HG02678 (cell line): ENCODE data around the gene PM20D2.
"Not testable (repeated sequence)": the region's sequence is repeated elsewhere in the genome, so short reads cannot be mapped to it uniquely, and the experiment has no call there.

Experiments used
- ATAC-seq: cut with Tn5 transposase; IDR thresholded peaks from one replicate; pipeline ENCODE4 v1.9.1; 2021; ENCODE audit warnings: mild to moderate bottlenecking, moderate library complexity; ENCODE audit not compliant: unreplicated experiment

PM20D2 gene, protein sequence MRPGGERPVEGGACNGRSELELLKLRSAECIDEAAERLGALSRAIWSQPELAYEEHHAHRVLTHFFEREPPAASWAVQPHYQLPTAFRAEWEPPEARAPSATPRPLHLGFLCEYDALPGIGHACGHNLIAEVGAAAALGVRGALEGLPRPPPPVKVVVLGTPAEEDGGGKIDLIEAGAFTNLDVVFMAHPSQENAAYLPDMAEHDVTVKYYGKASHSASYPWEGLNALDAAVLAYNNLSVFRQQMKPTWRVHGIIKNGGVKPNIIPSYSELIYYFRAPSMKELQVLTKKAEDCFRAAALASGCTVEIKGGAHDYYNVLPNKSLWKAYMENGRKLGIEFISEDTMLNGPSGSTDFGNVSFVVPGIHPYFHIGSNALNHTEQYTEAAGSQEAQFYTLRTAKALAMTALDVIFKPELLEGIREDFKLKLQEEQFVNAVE

DNA sequence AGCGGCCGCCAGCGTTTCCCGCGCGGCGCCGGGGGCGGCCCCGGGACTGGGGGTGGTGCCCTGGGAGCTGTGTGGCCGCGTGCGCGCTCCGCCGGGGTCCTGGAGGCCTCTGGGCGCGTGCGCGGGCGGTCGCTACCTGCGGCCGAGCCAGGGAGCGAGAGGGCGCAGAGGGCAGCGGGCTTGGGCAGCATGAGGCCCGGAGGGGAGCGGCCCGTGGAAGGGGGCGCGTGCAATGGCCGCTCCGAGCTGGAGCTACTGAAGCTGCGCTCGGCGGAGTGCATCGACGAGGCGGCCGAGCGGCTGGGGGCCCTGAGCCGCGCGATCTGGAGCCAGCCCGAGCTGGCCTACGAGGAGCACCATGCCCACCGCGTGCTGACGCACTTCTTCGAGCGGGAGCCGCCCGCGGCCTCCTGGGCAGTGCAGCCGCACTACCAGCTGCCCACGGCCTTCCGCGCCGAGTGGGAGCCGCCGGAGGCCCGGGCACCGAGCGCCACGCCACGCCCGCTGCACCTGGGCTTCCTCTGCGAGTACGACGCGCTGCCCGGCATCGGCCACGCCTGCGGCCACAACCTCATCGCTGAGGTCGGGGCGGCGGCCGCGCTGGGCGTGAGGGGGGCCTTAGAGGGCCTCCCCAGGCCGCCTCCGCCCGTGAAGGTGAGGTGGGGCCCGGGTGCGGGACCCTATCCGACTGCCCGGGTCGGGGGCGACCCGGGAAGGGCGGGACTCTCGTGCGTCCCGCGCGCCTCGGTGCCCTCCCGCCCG, at the start of gene PM20D2:
Gene PM20D2, plus strand, starts transcription at position 100 of the 762 bp plus-strand sequence. Its CDS starts 90 bp downstream, at position 190.
- peak; percentile 80 for ATAC-seq

DNA sequence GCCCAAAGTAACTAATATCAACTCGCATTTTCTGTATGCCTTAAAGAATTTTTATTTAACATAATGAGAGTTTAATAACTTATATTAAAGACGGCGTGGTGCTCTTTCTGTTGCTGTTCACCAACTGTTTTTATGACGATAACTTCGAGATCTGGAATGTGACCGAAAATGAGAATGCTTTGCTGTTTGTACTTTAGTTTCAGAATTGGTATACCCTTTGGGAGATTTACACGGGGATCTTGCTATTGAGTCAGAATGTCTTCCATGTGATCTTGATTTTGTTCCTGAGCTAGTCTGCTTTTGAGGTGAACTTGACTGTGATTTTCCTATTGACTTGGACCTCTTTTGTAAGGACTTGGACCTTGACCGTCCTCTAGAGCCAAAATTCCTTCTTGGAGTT, 47.4 kb upstream of the PM20D2 start:
- ATAC-seq = no peak

DNA sequence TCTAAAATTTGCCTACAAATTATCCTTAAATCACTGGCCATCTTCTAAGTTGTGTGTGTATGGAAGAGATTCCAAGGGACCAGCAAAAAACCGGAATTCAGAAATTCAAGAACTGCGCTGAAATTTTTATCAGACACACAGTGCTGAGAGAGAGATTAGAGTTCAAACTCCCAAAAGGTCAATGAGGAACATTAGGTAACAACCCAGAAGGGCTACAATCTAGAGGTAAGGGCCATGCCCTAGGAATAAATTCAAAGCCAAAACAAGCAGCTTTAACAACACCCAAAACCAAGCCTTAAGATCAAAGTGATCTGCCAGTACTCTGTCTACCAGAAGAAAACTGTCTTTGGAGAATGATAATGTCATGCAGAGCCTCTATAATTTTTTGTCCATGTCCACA, 45.7 kb upstream of the PM20D2 start:
- ATAC-seq = no peak

DNA sequence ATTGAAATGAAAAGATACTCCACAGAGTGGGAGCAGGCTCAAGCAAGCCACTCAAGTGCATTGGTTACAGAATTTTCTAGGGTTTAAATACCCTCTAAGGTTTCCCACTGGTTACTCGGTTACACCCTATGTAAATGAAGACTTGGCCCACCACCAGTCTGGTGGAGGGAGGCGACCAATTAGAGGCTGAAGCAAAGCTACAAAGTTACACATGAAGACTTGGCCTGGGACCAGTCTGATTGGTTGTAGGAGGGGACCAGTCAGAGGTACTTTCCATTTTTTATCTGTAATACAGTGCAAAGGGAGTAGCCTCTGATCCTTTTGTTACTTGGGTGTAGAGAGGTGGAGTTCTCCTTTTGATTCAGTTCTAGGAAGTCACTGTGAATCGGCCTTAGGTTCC, 35.6 kb upstream of the PM20D2 start:
- no peak for ATAC-seq

DNA sequence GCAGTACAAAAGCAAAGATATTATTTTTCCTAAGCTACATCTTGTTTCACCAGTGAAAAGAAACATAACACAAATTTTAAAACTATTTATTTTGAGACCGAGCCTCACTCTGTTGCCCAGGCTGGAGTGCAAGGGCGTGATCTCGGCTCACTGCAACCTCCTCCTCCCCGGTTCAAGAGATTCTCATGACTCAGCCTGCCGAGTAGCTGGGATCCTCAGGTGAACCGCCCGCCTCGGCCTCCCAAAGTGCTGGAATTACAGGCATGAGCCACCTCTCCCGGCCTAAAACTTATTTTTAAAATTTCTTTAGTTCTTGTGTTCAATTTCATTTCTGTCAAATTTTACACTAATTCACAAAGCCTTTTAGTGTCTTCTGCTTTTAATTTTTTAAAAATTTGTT, 33.9 kb upstream of the PM20D2 start:
- no peak for ATAC-seq

DNA sequence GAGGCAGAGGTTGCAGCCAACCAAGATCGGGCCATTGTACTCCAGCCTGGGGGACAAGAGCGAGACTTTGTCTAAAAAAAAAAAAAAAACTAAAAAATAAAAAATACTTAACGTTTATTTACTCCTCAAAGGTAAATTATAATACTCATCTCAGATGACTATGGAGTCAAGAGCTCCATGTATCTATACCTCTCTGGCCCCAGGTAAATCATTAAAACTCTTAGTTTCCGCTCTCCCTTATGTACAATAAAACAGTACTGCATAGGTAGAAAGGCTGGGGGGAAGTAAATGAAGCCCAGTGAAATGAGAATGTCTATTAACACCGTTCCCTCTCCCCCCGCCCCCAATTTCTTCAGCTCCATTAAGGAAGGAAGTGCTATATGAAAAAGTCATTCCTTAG, 29.2 kb upstream of the PM20D2 start:
- no peak for ATAC-seq

DNA sequence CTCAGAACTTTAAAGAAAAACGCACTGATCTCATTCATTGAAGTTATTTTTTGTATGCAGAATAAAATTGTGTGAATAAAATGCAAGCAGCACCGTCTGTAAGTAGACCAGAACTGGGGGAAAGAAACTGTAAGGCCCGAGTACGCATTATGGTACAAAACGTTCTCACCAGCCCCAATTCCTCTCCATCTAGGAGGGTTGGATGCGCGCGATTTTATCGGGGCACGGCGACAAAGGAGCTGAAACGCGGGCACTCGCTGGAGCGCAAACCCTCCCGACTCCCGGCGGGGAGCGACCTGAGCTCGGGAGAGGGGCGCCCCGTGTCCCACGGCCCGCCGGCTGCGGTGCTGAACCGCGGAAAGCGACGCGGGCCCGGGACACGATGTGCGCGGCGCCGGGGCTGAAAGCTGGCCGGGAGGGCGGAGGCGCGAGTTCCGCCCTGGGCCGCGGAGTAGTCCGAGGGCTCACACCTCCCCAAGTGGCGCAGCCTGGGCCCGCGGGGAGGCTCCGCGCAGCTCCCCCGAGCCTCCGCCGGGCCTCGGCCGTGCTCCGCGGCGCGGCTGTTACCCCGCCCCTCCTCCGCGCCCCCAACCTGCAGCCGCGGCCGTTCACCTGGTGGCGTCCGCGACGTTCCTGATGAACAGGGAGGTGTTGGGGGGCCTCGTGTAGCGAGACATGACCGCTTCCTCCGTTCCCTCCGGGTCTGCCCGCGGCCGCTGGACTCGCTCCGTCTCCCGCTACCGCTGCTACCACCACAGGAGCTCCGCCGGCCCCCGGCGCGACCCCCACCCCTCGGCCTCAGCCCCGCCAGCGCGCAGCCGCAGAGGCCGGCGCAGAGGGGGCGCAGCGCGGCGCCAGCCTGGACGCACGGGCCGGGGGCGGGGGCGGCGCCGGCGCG, 28.4 kb upstream of the PM20D2 start, which contains the start of gene SRSF12:
Gene SRSF12, minus strand, starts transcription at position 861 of the 898 bp plus-strand sequence. Its CDS starts 184 bp downstream, at position 677.
- peak; percentile 72 for ATAC-seq

DNA sequence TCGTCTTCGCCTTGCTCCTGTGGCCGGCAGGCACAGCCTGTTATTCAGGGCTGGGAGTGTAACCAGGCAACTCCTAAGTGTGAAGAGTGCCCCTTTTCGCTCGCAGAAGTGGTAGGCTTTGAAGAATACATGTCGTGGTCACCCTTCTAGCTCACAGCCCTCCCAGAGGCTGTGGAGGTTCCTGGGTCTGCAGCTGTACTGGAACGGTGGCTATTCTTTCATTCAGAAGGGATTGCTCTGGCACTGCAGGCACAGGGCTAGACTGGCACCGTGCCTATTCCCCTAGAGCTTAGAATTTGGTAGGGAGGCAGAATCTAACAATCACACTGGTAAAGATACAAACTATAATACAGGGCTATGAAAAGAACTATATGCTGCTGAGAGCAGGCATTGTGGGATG, 26.9 kb upstream of the PM20D2 start:
- no peak for ATAC-seq

DNA sequence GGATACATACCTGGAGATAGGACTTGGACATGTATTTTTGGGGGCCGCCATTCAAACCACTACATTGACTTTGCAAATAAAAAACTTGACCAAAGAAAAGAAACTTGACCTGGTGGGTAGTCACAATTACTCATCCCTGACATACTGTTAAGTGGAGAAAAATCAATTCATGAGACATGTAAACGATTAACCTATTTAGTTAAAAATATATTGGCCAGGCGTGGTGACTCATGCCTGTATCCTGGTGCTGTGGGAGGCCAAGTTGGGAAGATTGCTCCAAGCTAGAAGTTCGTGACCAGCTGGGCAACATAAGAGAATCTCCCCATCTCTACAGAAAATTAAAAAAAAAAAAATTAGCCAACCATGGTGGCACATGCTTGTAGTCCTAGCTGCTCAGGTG, 25.5 kb upstream of the PM20D2 start:
- no peak for ATAC-seq

DNA sequence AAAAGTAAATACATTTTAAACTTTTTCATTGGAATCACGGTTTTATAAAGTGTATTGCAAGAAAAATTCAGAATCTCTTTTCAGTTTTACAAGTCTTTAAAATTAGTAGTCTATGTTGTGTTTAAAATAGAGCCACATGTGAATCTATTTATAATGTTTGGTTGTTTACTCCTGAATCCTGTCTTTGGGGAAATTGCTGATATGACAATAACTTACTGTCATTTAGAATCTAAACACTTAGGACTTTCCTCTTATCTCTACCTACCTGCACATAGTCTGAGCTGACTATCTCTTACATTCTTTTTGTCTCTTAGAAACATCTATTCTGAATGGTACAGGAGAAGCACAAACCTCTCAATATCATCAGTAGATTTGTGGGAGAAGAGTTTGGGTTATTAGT, 23.9 kb upstream of the PM20D2 start:
- no peak for ATAC-seq

DNA sequence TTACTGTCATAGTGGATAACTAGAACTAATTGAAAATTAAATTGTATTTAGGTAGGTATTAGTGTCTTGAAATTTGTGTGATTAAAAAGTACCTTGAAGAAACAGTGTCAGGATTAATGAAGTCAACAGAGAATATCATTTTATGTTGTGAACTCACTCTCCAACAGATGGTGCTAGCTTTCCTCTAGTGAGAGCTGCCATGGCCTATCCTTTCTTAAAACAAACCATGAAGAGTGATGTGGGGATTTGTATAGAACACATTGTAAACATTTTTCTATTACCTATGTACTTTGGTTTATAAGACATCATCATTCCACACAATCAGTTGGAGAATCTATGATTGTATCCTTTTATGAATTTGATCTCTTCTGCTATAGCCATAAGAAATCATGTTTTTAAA, 23.2 kb upstream of the PM20D2 start:
- peak; percentile 64 for ATAC-seq

DNA sequence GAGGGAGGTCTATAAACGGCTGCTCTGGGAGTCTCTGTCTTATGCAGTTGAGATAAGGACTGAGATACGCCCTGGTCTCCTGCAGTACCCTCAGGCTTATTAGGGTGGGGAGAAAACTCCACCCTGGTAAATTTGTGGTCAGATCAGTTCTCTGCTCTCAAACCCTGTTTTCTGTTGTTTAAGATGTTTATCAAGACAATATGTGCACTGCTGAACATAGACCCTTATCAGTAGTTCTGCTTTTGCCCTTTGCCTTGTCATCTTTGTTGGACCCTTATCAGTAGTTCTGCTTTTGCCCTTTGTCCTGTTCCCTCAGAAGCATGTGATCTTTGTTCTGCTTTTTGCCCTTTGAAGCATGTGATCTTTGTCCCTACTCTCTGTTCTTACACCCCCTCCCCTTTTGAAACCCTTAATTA, 17.6 kb upstream of the PM20D2 start:
- ATAC-seq = not testable (repeated sequence)

DNA sequence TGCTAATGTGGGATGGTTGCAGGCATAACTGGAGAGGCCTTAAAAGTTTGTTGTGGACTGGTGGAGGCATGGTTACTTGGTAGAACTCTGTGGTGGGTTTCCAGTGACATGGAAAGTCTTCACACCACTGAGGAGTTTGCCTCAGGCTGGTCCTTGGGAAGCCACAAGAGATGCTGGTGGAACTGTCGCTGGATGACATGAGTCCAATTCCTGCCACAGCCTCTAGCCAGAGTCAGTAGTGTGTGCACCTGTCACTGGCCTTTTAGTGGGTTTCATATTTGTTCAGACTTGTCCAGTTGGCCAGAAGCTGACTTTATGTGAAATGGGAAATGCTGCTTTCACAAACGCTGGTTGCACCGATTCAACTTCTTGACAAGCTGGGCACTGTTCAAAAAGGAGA, 14.3 kb upstream of the PM20D2 start:
- ATAC-seq = no peak

DNA sequence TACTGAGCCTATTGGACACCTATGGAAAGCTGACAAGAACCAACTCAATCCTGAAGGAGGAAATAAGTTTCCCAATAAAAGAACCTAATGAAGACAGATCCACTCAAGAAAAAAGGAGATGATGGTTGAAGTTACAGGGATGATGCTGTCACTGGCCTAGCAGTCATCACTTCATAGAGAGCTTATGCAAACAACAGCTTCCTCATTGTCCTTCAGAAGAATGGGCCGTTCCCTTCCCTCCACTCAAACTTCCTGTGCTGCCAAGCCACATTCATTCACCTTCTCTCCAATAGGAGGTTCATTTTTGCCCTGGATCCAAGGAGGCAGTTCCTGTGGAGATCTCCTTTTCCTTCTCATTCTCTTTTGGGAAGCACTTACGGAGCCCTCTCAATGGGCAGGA, 13.8 kb upstream of the PM20D2 start:
- ATAC-seq = no peak

DNA sequence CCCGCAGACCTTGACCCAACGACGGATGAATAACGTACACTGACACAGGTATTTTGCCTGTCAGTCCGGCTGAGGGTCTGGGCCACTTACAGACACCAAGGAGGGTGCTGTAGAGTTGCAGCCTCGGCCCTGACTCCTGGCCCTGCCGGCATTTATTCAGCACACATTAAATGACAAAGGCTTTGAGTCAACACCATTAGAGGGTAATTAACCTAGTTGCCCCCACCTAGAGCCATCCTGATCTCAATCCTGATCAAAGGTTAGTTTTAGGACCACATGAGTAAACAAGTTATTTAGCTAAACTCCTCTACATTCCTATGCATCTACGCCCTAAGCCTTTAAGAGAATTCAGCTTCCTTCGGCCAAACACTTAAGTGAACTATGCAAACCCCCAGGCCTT, 11.9 kb upstream of the PM20D2 start:
- no peak for ATAC-seq

DNA sequence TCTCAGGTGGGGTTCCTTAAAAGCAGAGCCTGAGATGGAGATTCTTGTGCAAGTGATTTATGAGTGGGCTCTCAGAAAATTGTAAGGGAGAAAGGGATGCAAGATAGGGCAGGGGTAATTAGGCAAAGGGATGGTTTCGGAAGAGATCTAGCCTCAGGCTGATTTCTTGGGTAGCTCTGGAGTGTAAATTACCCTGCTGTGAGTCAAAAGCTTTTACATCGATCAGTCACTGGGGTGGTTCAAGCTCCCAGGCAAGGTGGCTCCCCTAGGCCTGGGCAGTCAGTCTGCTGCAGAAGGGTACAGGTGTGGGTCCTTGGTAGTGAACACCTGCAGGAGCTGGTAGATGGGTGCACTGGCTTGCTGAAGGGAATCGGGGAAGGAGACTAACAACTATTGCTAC, 11.1 kb upstream of the PM20D2 start:
- ATAC-seq = no peak

DNA sequence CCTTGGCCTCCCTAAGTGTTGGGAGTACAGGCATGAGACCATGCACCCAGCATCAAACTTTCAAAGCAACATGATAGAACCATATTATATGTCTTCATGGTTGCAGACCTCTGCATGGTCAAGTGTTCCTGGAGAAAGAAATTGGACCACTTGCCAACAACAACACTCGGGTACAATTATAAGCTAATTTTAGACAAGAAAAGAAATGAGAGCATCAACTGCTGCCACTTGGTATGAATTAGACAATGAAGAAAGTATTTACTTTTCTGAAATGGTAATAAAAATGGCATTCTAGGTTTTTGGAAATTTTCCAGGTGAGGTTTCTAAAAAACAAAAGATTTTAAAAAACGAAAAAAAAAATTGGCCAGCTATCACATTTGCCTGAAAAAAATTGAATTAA, 7.7 kb upstream of the PM20D2 start:
- ATAC-seq = no peak

DNA sequence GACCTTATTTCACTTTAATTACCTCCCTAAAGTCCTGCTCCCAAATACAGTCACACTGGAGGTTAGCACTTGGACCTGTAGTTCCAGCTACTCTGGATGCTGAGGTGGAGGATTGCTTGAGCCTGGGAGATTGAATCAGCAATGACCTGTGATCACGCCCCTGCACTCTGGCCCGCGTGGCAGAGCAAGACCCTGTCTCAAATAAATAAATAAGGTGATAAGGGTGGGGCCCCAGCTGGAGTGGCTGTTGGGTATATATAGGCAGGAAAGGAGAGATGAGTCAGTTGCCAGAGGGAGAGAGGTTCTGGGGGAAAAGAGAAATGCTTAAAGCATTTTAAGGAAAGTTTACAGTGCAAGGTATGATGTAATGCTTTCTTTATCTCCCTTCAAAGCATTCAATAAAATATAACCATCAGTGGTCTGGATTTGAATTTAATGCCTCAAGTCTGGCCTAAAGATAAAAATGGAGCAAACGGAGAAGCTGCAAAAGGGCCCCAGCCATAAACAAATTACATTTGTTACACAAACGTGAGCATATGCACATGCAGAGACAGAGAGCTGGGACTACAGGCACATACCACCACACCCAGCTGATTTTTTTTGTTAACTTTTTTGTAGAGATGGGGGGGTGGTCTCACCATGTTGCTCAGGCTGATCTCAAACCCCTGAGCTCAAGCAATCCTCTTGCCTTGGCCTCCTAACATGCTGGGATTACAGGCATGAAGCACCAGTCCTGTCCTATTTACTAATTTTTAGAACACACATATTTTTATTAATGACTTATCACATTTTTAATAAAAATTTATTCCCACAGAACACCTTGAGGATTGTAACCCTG, 6.1 kb upstream of the PM20D2 start:
- ATAC-seq = no peak

DNA sequence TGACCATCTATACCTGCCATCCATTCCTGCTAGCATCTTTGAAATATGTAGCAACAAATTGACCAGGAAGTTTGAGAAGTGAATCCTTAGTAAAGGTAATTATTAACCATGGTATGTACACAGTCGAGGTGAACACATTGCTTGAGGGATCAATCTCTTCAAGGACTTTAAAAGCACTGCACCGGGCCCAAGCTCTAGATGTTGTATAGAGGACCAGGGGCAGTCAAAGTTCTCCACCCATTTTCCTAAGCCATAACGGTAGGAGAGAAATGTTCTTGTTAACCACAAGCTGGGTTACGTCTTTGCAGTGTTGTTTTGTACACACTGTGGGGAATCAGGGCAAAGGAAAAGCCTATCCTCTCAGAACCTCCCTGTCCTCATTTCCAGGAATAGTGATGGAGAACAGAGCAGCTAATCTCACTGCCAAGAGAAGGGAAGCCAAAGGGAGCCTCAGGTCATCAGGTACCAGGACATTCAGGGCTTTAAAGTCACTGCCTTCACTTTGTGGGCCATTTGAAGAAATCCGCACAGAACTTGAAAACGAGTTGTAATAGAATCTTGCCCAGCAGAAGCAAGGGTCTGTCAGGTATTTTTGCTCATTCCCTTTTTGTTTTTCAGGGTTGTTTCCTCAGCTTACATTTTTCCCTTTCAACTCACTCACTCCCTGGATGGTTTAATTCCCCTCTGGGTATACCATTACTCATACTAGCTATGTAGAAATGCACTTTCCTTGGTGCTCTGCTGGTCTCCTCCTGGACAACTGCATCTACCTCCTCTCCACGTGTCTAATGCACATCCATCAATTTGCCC, 5.3 kb upstream of the PM20D2 start:
- no peak for ATAC-seq
